H4 (cell line): Measurements from ENCODE around the gene MYMX. TPM values are rescaled to one million over a fixed set of nuclear protein-coding genes. Genes with fewer than 3 reads are reported as not detected.

Experiments
- DNase-seq: peaks from one replicate; pipeline ENCODE4 v3.0.0-alpha.2; 2015; ENCODE audit warnings: low spot score
- total RNA-seq: library from RNA; depleted of rRNA; stranded (reverse); fragments of >200 nt; shearing (Covaris generic); gene quantifications from 2 replicates; pipeline ENCODE4 v1.2.3, GENCODE V29; 2014

The MYMX gene
- total RNA-seq, 1 experiment from 2014 or later = not detected

- no peak for DNase-seq
Measured at GRCh38 chr6:44250718-44251123, 34.0 kb downstream of the MYMX start.

DNA sequence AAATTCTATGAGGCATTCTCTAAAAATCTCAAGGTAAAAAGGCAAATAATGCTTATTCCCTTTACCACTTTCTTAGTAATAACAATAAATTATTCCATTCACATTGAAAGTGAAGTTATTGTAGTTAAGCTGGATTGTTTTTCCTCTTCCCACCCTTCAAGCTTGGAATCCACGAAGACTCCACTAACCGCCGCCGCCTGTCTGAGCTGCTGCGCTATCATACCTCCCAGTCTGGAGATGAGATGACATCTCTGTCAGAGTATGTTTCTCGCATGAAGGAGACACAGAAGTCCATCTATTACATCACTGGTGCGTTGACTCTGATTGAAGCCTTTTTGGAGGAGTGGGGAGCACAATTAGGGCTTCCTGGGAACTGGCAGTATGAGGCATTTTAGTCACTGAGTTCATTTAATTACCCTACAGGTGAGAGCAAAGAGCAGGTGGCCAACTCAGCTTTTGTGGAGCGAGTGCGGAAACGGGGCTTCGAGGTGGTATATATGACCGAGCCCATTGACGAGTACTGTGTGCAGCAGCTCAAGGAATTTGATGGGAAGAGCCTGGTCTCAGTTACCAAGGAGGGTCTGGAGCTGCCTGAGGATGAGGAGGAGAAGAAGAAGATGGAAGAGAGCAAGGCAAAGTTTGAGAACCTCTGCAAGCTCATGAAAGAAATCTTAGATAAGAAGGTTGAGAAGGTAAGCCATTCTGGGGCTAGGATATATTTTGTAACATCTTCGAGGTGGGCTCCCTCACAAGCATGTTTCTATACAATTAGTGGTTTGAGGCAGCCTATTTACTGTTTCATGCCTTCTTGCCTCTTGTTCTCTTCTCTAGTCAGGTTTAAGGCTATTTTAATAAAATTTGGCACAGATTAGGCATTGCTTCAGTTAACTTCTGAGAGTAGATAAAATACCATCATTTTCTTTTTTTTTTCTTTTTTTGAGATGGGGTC is 35.1 kb downstream of the MYMX start:
- no peak for DNase-seq

- peak; percentile 60 for DNase-seq
Measured at GRCh38 chr6:44253307-44254101, 36.8 kb downstream of the MYMX start.

DNA sequence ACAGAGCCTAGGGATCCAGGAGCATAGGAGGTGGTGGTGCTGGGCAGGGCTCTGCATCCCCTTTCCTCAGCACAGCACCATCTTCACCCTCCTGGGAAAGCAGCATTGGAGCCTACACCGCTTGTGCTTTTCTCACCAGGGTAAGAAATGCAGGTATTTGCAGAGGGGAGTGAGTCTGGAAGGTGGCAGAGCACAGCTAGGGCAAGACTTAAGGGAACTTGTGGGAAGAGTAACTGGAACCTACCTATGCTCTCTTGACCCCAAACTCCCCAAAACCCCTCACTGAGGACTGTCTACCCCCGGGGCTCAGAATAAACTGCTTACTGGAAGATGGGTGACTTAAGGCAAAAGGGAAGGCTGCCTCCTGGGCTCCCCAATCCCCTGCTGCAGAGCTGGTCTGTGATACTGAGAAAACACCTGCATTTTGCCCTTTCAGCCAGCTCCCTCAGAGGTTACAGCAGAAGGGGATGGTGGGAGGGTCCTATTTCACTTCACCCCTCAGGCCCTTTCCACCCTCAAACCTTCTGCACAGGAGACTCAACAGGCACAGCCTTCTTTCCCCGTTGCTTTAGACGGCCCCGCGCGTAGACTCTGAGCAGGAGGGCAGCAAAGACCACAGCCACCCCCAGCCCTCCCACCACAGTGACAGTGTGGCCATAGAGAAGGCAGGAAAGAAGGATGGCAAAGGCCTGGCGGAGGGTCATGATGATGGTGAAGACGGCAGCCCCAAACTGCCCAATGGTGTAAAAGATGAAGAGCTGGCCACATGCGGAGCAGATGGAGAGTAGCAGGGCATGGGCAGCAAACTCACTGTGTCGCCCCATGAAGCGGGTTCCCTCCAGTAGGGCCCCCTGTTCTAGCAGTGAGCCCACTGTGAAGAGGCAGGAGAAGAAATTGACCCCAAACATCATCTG is 37.7 kb downstream of the MYMX start:
- DNase-seq = no peak

DNA sequence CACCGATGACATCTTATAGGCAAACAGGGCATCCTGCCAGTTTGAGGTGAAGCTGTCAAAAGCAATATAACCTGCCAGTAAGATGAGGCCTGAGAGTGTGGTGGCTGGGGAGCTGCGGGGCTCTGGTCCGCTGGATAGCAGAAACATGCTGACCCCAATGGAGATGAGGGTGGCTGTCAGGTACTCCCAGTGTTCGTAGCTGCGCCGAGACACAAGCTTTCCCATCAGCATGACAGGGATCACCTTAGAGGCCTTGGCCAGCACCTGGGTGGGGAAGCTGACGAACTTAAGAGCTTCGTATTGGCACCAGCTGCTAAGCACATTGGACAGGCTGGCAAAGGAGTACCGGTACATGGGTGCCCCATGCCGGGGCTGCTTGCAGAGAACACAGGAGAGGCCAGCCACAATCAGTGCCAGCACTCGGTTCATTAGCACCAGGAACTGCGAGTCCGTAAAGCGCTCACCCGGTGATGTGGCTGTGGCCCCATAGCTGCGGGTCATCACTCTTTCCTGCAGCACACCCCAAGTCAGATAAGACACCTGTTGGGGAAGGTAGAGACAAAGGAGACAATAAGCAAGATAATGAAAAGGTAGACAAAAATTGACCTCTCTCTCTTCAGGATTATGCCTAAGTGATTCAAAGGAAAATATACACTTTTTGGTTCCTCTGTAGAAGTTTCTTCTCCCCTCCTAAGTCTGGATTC is 38.5 kb downstream of the MYMX start:
- no peak for DNase-seq

DNA sequence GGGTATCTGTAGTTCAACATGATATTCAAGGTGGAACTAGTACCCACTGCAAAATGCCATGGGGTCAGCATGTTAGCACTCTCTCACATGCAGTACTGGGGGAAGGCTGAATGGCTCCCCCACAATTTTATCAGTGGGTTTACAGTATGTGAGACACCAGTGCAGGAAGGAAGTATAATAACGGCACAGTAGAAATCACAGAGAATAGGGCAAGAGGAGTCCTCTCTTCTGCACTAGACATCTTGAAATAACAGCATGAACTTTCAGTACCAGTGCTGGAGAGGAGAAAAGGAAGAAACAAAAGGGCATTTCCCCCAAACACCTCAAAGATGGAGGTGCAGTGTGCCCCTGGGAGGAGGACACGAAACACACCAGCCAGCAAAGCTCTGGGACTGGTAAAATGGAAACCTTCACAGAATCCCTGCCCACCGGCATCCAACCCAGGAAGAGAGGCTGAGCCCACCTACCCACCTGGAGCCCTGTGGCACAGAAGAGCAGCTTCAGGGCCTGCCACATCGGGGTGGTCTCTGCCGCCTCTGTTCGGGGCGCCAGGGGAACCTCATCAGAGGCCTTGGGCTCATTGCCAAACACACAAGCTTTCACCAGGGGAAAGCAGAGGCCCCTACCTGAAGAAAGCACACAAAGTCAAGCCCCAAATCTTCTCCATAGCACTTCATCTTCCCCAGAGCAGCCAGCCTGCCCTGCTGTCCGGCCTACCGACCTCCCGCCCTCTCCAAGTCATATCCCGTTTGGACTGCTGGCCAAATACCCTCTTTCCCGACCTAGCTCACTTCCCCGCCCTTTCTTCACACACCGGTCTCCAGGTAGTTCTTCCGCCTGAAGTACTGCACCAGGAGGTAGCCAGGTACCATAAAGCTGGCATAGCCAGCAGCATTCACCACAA is 39.4 kb downstream of the MYMX start:
- DNase-seq = no peak

- DNase-seq = no peak
Measured at GRCh38 chr6:44256775-44257024, 40.0 kb downstream of the MYMX start.

- peak; percentile 71 for DNase-seq
Measured at GRCh38 chr6:44257025-44257752, 40.5 kb downstream of the MYMX start, which contains the start of gene SLC35B2. Gene SLC35B2 (minus strand): TSS chr6:44257528. CDS start chr6:44257410, 118 bp downstream.

GRCh38 chr6:44257753-44258324 is 41.1 kb downstream of the MYMX start:
- DNase-seq = no peak

DNA sequence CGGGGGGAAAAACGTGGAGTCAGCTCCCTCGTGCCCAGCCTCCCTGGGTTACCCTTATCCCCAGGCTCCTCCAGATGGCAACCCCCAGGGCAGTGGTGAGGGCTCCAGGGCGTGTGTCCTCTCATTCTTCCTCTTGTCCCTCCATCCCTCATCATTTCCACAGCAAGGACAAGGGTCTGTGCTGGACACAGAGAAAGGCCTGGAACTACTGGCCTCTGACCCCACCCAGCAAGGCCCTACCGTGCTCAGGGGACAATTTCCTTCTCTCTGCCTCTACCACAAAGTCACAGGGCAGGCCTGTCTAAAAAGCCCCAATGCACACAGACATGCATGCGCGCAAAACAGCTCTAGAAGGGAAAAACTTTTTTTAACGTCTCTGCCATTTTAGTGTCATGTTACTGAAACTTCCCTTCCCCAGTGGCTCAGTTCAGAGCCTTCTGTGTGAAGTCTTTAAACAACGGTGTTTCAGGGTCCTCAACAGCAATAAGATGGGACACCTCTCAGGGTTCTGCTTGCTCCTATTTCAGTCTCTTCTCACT is 41.7 kb downstream of the MYMX start:
- DNase-seq = no peak

DNA sequence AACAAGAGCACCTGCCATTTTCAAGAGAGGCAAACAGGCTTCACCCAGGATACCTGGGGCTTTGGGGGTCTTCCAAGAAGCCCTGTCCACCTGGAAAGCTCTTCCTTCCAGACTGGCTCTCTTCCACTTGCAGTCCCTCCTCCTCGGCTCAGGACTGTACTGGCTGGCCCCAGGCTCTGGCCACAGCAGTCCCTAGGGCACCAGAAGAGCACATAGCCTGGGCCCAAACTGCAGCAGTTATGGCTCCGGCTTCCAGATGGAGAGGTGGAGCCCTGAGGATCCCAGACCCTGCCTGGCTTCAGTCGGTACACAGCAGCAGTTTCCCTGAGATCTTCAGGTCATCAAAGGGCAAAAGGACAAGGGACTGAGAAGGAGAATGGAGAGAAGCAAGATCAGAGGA is 42.2 kb downstream of the MYMX start:
- no peak for DNase-seq

DNA sequence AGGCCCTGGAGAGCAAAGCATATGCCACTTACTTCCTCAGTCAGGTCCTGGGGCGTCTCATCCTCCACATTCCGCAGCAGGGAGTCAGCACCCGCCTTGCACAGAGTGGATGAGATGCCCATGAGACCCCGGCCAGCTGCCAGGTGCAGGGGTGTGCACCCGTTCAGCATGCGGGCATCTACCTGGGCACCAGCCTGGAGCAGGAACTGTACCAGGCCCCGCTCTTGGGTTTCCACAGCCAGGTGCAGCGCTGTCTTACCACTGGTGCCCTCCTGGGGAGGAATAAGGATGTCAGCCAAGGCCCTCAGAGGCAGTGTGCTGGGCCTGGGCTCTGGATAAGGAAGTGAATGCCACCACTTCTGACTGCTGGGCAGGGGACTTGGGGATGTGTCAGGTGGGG is 43.3 kb downstream of the MYMX start:
- DNase-seq = no peak

- DNase-seq = no peak
Measured at GRCh38 chr6:44260451-44261297, 43.9 kb downstream of the MYMX start.

DNA sequence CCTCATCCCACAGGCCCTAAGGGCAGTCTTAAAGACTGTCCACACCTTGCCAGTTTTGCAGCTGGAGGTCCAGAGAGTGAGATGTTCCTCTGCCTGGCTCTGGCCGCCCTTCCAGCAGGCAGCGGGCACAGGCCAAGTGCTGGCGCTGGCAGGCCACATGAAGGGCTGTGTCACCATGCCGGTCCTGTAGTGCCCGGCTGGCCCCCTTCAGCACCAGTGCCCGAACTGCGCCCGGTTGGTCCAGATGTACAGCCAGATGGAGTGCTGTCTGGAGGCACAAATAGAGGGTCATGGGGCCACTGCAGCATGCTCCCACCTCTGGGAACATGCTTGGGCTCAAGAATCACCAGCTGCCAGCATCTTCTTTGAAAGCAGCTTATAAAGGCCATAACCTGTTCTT is 44.9 kb downstream of the MYMX start:
- no peak for DNase-seq

- DNase-seq = no peak
Measured at GRCh38 chr6:44262467-44263353, 46.0 kb downstream of the MYMX start.

DNA sequence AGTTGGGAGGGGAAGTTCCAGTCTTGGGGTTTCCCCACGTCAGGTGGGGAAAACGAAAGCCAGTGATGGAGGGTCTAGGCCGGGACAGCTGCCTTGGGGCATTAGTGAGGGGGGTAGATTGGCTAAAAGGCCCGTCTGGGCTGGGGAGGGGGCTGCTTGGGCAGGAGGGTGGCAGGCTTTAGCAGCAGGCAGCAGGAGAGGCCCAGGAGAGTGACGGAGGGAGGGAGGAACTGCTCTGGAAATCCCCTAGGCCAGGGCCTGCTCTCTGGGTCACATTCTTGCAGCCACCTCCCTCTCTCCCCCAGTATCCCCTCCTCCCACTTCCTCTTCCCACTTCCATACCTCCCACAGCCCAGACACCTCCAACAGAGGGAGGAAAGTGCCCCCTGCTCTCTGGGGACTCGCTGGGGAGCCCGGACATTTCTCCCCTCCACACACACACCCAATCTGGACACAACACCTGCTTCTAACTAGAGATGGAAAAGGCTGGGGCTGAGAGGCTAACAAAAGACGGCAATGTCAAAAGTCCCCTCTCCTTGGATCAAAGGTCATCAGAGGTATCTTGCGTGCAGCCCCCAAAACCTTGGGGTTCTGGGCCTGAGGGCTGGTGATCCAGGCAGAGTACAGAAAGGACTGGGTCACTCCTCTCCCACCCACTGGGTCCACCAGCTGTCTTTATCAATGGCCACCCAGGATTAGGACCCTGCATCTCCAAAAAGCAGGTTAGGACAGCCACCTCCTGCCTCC is 46.8 kb downstream of the MYMX start:
- DNase-seq = no peak
